A673 (cell line): ENCODE measurements around the gene PPP6R2. TPM values are rescaled to one million over a fixed set of nuclear protein-coding genes. Genes with fewer than 3 reads are reported as not detected.

Experiments used
- Bru-seq: library from RNA; stranded (reverse); fragments of 400-500 nt; gene quantifications from one replicate; lab custom pipeline; 2021; lab: Mats Ljungman, UMichigan
- BruChase-seq, 2 experiments: library from RNA; stranded (reverse); fragments of 400-500 nt; gene quantifications; one replicate each; lab custom pipeline; 2021; lab: Mats Ljungman, UMichigan
- BruUV-seq: library from RNA; stranded (reverse); fragments of 400-500 nt; replicated peaks from 2 replicates; lab custom pipeline; 2021; lab: Mats Ljungman, UMichigan
- CTCF ChIA-PET: fragments of 300-600 bp; sonication (Branson Sonifier 250); formaldehyde crosslinking; loops from one replicate; lab custom pipeline; 2022; ENCODE audit warnings: antibody characterized with exemption; lab: Charles Lee
- POLR2A ChIA-PET: fragments of 300-600 bp; sonication (Branson Sonifier 250); formaldehyde crosslinking; loops from one replicate; lab custom pipeline; 2022; ENCODE audit warnings: antibody characterized with exemption; ENCODE audit not compliant: low non-redundant PET; lab: Charles Lee
- DNase-seq: peaks from one replicate; pipeline ENCODE4 v3.0.0-alpha.2; 2015; ENCODE audit warnings: low spot score
- H3K27ac ChIP-seq: fragments of 200-600 bp; sonication (generic); 2 replicates; pipeline ENCODE4 v1.5.1; 2016; ENCODE audit warnings: mixed run types, low read depth, mild to moderate bottlenecking, mixed read lengths, antibody characterized with exemption, low read length; ENCODE audit not compliant: poor library complexity, severe bottlenecking
- H3K27me3 ChIP-seq: fragments of 200-600 bp; sonication (generic); replicated peaks from 2 replicates; pipeline ENCODE4 v1.6.1; 2017; ENCODE audit warnings: mixed run types, low read depth, mild to moderate bottlenecking, mixed read lengths, antibody characterized with exemption, low read length; ENCODE audit not compliant: insufficient read depth, poor library complexity
- H3K36me3 ChIP-seq: fragments of 200-600 bp; sonication (generic); 2 replicates; pipeline ENCODE4 v1.6.1; 2016; ENCODE audit warnings: mixed run types, mild to moderate bottlenecking, mixed read lengths, antibody characterized with exemption, low read length; ENCODE audit not compliant: insufficient read depth, poor library complexity, severe bottlenecking
- H3K4me1 ChIP-seq: fragments of 200-600 bp; sonication (generic); 2 replicates; pipeline ENCODE4 v1.6.1; 2017; ENCODE audit warnings: mixed run types, mild to moderate bottlenecking, mixed read lengths, antibody characterized with exemption, low read length; ENCODE audit not compliant: insufficient read depth, poor library complexity, severe bottlenecking
- H3K4me3 ChIP-seq: fragments of 200-600 bp; sonication (generic); 2 replicates; pipeline ENCODE4 v1.5.1; 2016; ENCODE audit warnings: low read depth, mixed run types, mild to moderate bottlenecking, mixed read lengths, low read length; ENCODE audit not compliant: poor library complexity, severe bottlenecking
- H3K9me3 ChIP-seq: fragments of 200-600 bp; sonication (generic); 2 replicates; pipeline ENCODE4 v1.6.1; 2016; ENCODE audit warnings: mixed run types, low read depth, mild to moderate bottlenecking, mixed read lengths, antibody characterized with exemption, low read length; ENCODE audit not compliant: poor library complexity, severe bottlenecking
- CTCF ChIP-seq: fragments of 300-800, 200-600 bp; sonication (generic); conservative IDR thresholded peaks from 2 replicates; pipeline ENCODE4 v1.5.1; 2017; ENCODE audit warnings: low read depth, mild to moderate bottlenecking, antibody characterized with exemption, low read length, moderate library complexity, mixed read lengths
- EZH2 ChIP-seq: fragments of 200-600 bp; sonication (generic); IDR thresholded peaks from 2 replicates; pipeline ENCODE4 v1.6.1; 2017; ENCODE audit warnings: borderline replicate concordance, low read depth, mild to moderate bottlenecking, mixed read lengths, antibody characterized with exemption, low read length; ENCODE audit not compliant: poor library complexity, severe bottlenecking
- intact Hi-C: fragments of 100-400 bp; cut with micrococcal nuclease; formaldehyde crosslinking; loops from one replicate; pipeline ENCODE4 v1.10.0; 2022; ENCODE audit not compliant: unreplicated experiment
- long read RNA-seq: library from polyadenylated mRNA; stranded (forward); transcript quantifications from one replicate; pipeline ENCODE4 v2.0.0, GENCODE V29; 2022
- total RNA-seq: library from RNA; stranded (reverse); gene quantifications from 2 replicates; pipeline ENCODE4 v1.2.3, GENCODE V29; 2021

Gene PPP6R2
- total RNA-seq, result 64.6 and 66.7 TPM in 2 replicates
- Bru-seq, nascent RNA, result percentile 72 among the genes with signal in this experiment
- percentile 75 among the genes with signal in this experiment for BruChase-seq, experiment 1, labeled RNA remaining after a 2-hour chase
- BruChase-seq, experiment 2, labeled RNA remaining after a 6-hour chase, result percentile 90 among the genes with signal in this experiment
- long read RNA-seq, full-length matches to known transcripts, result 51 of 112 reads
- long read RNA-seq, partial matches to known transcripts, result 13 of 112 reads
- long read RNA-seq, other reads (novel, unspliced or antisense), result 48 of 112 reads

GRCh38 chr22:50342651-50343540 is at the start of gene PPP6R2:
TSS of gene PPP6R2 (plus strand) at chr22:50343327. CDS start at chr22:50393909, 50,582 bp downstream.
- intact Hi-C loops, result loop anchor here (2.0 kb wide), 2 partner anchors 72 to 92 kb away; partner anchors contain the start of genes HDAC10 and MAPK11
- no peaks in the 10 kb centered on the region for H3K9me3 ChIP-seq
- no peak for TF ChIP-seq EZH2
- no peak for TF ChIP-seq CTCF
- CTCF ChIA-PET, result interaction anchor here (0.5 to 2.5 kb wide), 5 partner anchors 16 to 67 kb away, joined by 3 to 9 read pairs (median 6); partner anchors contain the start of gene DENND6B
- peaks cover 1% of the 10 kb centered on the region for H3K36me3 ChIP-seq
- H3K27me3 ChIP-seq, result no peaks in the 10 kb centered on the region
- H3K4me3 ChIP-seq, result peak within 1 kb of the TSS; percentile 91
- POLR2A ChIA-PET, result interaction anchor here (0.5 kb wide), 1 partner anchor 238 kb away, joined by 6 read pairs; no protein-coding TSS in a partner anchor
- peak; percentile 85 for DNase-seq
- peaks cover 3% of the 10 kb centered on the region for H3K4me1 ChIP-seq
- peak within 1 kb of the TSS; percentile 94 for H3K27ac ChIP-seq
- BruUV-seq, result TSS peak; percentile 82

- Histone ChIP-seq H3K36me3 (peaks cover 28% of the 10 kb centered on the region), H3K4me1 (peaks cover 43% of the 10 kb centered on the region), H3K9me3 (no peaks in the 10 kb centered on the region), H3K27me3 (no peaks in the 10 kb centered on the region), H3K27ac (peak overlapping the region; percentile 93), H3K4me3 (peak overlapping the region; percentile 41)
- intact Hi-C loops, result no loop called here
- ChIA-PET CTCF (interaction anchor here (0.6 to 1.1 kb wide), 4 partner anchors 10 to 37 kb away, joined by 3 to 6 read pairs (median 5); no protein-coding TSS in a partner anchor), POLR2A (no interaction called here)
- no TSS peak for BruUV-seq
- peak; percentile 84 for DNase-seq
- TF ChIP-seq CTCF, result no peak
- no peak for TF ChIP-seq EZH2
Measured at GRCh38 chr22:50293441-50294318, 49.4 kb upstream of the PPP6R2 start.
